Activated naive CD8-positive, alpha-beta T cell treated with anti-CD3 and anti-CD28 coated beads, Interleukin-2, amount 10 ng/mL, durations not matched to agents 7 days and 5 days (primary cell): ENCODE data around the gene RNF135. TPM values are rescaled to one million over a fixed set of nuclear protein-coding genes. Genes with fewer than 3 reads are reported as not detected.
"Not testable (repeated sequence)": the region's sequence is repeated elsewhere in the genome, so short reads cannot be mapped to it uniquely, and the experiment has no call there.

Experiments
- ATAC-seq: fragments of 150-1000 bp; cut with Tn5 transposase; one replicate; pipeline ENCODE4 v1.10.0; 2021; ENCODE audit warnings: low read depth, moderate library complexity
- POLR2A ChIA-PET: fragments of 350-600 bp; sonication (Branson Sonifier 250); formaldehyde crosslinking; loops from one replicate; lab custom pipeline; 2021; ENCODE audit warnings: antibody characterized with exemption; lab: Charles Lee
- DNase-seq: peaks from one replicate; pipeline ENCODE4 v3.0.0; 2021
- H3K27ac Mint-ChIP-seq: one replicate; pipeline ENCODE4 v1.8.0; 2022; ENCODE audit warnings: mild to moderate bottlenecking, mixed read lengths
- H3K27me3 Mint-ChIP-seq: one replicate; pipeline ENCODE4 v1.8.0; 2022; ENCODE audit warnings: mild to moderate bottlenecking, moderate library complexity, mixed read lengths
- H3K36me3 Mint-ChIP-seq: one replicate; pipeline ENCODE4 v1.8.0; 2021; ENCODE audit warnings: mild to moderate bottlenecking, mixed read lengths
- H3K4me1 Mint-ChIP-seq: one replicate; pipeline ENCODE4 v1.8.0; 2021; ENCODE audit warnings: mixed read lengths
- H3K4me3 Mint-ChIP-seq: one replicate; pipeline ENCODE4 v1.8.0; 2022; ENCODE audit warnings: mild to moderate bottlenecking, moderate library complexity, mixed read lengths
- H3K9me3 Mint-ChIP-seq: one replicate; pipeline ENCODE4 v1.8.0; 2021; ENCODE audit warnings: mixed read lengths
- total RNA-seq, 2 experiments: library from RNA; stranded (reverse); gene quantifications; one replicate each; pipeline ENCODE4 v1.2.3, GENCODE V29; 2021

The RNF135 gene
- total RNA-seq, 2 experiments from 2014 or later: 8.0 to 8.7 TPM

DNA sequence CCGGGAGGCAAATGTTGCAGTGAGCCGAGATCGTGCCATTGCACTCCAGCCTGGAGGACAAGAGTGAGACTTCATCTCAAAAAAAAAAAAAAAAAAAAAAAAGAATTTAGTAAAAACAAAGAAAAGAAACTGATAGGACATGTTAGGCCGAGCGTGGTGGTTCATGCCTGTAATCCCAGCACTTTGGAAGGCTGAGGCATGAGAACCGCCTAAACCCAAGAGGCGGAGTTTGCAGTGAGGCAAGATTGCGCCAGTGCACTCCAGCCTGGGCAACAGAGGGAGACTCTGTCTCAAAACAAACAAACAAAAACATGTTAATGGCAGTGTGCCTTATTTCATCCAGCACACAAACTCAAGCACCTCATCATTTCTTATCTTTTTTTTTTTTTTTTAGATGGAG, 6.5 kb upstream of the RNF135 start:
- peaks cover 12% of the 10 kb centered on the region for H3K4me1 Mint-ChIP-seq
- H3K4me3 Mint-ChIP-seq, H3K9me3 Mint-ChIP-seq, H3K27ac Mint-ChIP-seq, H3K36me3 Mint-ChIP-seq, ATAC-seq, H3K27me3 Mint-ChIP-seq, DNase-seq, POLR2A ChIA-PET: not testable (repeated sequence)

DNA sequence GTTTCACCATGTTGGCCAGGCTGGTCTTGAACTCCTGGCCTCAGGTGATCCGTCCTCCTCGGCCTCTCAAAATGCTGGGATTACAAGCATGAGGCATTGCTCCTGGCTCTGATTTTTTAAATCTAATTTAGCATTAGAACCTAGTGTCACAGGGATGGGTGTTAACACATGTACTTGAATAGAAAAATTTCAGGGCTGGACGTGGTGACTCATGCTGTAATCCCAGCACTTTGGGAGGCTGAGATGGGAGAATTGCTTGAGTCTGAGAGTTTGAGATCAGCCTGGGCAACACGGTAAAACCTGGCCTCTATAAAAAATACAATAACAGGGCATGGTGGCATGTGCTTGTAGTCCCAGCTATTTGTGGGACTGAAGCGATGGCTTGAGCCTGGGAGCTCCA, 6.0 kb upstream of the RNF135 start:
- Mint-ChIP-seq H3K27me3 (peaks cover 2% of the 10 kb centered on the region), H3K4me3 (no peak overlapping the region), H3K4me1 (peaks cover 15% of the 10 kb centered on the region), H3K36me3 (peaks cover 1% of the 10 kb centered on the region), H3K9me3 (no peaks in the 10 kb centered on the region), H3K27ac (no peak overlapping the region)
- DNase-seq (no peak), ATAC-seq (no peak)
- POLR2A ChIA-PET: no interaction called here

DNA sequence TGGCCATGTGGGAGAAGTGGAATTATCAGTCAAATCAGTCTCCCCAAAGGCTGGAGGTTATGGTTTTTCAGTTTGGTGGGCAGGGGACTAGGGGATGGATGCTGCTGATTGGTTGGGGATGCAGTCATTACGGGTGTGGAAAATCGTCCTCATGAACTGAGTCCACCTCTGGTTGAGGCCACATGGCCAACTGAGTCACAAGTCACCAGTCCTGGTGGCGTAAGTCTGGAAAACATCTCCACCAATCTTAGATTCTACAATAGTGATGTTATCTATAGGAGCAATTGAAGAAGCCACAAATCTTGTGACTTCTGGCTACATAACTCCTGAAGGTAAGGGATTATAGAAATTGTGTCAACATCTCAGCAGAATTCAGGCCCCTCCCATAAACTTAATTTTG, 5.2 kb upstream of the RNF135 start:
- no peaks in the 10 kb centered on the region for H3K9me3 Mint-ChIP-seq
- H3K27ac Mint-ChIP-seq: no peak overlapping the region
- peaks cover 1% of the 10 kb centered on the region for H3K36me3 Mint-ChIP-seq
- no peak overlapping the region for H3K4me3 Mint-ChIP-seq
- POLR2A ChIA-PET: no interaction called here
- H3K27me3 Mint-ChIP-seq: peaks cover 4% of the 10 kb centered on the region
- ATAC-seq (no peak), DNase-seq (no peak)
- peaks cover 23% of the 10 kb centered on the region for H3K4me1 Mint-ChIP-seq

DNA sequence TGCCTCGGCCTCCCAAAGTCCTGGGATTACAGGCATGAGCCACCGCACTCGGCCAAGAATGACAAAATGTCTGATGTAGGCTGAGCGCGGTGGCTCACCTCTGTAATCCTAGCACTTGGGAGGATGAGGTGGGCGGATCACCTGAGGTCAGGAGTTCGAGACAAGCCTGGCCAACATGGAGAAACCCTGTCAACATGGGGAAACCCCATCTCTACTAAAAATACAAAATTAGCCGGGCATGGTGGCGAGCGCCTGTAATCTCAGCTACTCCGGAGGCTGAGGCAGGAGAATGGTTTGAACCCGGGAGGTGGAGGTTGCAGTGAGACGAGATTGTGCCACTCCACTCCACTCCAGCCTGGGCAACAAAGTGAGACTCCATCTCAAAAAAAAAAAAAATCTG, 2.9 kb upstream of the RNF135 start:
- not testable (repeated sequence) for ATAC-seq, H3K27ac Mint-ChIP-seq, H3K4me3 Mint-ChIP-seq

DNA sequence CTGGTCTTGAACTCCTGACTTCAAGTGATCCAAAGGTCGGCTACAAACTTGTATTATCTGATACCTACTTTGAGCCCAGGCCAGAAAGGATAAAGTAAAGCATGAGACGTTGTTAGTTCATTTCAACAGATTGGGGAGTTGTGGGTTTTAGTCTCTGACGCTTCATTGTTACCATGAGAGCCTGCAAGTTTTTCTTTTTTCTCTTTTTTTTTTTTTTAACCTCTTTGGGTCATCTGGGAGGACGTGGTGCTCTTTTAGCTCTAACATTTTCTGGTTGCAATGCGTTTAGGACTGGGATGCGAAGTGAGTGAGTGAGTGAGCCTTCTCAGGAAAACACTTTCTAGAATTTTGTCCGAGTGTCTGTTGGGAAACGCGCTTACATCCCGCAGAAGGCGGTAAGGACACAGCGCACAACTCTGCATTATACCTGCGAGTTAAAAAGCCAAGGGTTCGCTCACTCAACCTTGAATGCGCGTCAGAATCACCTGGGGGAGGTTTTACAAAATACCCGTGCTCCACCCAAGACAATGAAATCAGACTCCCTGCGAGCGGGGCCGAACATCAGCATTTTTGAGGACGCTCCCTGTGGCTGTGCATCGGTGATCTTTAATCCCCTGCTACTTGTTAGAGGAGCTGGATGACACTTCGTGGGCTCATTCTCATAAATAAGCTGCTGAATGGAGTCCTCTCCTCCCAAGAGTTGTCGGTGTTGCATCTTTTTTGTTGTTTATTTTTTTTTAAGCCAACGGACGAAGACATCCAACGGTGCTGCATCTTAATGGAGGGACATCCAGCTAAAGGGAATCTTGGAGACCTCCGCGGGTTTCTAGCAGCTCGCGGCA, 629 bp upstream of the RNF135 start:
- peaks cover 4% of the 10 kb centered on the region for H3K27me3 Mint-ChIP-seq
- POLR2A ChIA-PET: interaction anchor here (0.6 to 1.8 kb wide), 3 partner anchors 38 to 162 kb away, joined by 5 to 9 read pairs (median 8); partner anchors contain the start of gene TEFM
- H3K36me3 Mint-ChIP-seq: peaks cover 19% of the 10 kb centered on the region
- DNase-seq (peak; percentile 48), ATAC-seq (no peak)
- H3K9me3 Mint-ChIP-seq: no peaks in the 10 kb centered on the region
- peak overlapping the region; percentile 99 for H3K4me3 Mint-ChIP-seq
- H3K27ac Mint-ChIP-seq: peak overlapping the region; percentile 98
- peaks cover 32% of the 10 kb centered on the region for H3K4me1 Mint-ChIP-seq

More for the DNA sequence above, 2.9 kb upstream of the RNF135 start:
- POLR2A ChIA-PET: interaction anchor here (0.7 kb wide), 1 partner anchor 26 kb away, joined by 3 read pairs; no protein-coding TSS in a partner anchor
- not testable (repeated sequence) for H3K9me3 Mint-ChIP-seq, DNase-seq, H3K27me3 Mint-ChIP-seq
- peaks cover 10% of the 10 kb centered on the region for H3K36me3 Mint-ChIP-seq
- H3K4me1 Mint-ChIP-seq: peaks cover 30% of the 10 kb centered on the region

DNA sequence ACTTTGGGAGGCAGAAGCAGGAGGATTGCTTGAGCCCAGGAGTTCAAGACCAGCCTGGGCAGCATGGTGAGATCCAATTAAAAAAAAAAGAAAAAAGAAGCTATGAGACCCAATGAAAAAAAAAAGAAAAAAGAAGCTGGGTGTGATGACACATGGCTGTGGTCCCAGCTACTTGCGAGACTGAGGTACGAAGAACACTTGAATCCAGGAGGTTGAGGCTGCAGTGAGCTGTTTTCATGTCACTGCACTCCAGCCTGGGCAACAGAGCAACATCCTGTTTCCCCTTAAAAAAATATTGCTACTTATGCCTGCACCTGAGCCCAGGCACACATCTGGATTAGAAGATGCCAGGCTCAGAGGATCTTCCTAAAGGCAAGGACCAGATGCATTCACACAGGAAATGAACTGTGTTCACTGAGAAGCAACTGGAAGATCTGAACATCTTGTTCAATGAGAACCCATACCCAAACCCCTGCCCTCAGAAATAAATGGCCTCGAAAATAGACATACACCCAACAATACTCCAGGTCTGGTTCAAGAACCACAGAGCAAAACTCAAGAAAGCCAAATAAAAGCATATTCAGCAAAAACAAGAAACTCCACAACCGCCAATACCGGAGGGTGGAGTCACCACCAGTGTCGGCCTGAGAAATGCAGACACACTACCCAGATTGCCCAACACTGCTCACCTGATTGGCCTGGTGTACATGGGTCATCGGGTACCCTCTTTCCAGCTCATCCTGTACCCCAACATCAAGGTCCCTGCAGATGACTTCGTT, 4.4 kb downstream of the RNF135 start:
- H3K4me3 Mint-ChIP-seq: no peak overlapping the region
- peaks cover 28% of the 10 kb centered on the region for H3K36me3 Mint-ChIP-seq
- DNase-seq (no peak), ATAC-seq (no peak)
- H3K9me3 Mint-ChIP-seq: no peaks in the 10 kb centered on the region
- POLR2A ChIA-PET: no interaction called here
- no peak overlapping the region for H3K27ac Mint-ChIP-seq
- H3K27me3 Mint-ChIP-seq: peaks cover 2% of the 10 kb centered on the region
- peaks cover 16% of the 10 kb centered on the region for H3K4me1 Mint-ChIP-seq

DNA sequence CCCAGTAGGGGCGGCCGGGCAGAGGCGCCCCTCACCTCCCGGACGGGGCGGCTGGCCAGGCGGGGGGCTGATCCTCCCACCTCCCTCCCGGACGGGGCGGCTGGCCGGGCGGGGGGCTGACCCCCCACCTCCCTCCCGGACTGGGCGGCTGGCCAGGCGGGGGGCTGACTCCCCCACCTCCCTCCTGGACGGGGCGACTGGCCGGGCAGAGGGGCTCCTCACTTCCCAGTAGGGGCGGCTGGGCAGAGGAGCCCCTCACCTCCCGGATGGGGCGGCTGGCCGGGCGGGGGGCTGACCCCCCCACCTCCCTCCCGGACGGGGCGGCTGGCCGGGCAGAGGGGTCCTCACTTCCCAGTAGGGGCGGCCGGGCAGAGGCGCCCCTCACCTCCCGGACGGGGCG, 9.1 kb downstream of the RNF135 start:
- ATAC-seq, DNase-seq, POLR2A ChIA-PET, H3K27ac Mint-ChIP-seq, H3K9me3 Mint-ChIP-seq, H3K4me1 Mint-ChIP-seq, H3K4me3 Mint-ChIP-seq, H3K27me3 Mint-ChIP-seq: not testable (repeated sequence)
- peaks cover 15% of the 10 kb centered on the region for H3K36me3 Mint-ChIP-seq

DNA sequence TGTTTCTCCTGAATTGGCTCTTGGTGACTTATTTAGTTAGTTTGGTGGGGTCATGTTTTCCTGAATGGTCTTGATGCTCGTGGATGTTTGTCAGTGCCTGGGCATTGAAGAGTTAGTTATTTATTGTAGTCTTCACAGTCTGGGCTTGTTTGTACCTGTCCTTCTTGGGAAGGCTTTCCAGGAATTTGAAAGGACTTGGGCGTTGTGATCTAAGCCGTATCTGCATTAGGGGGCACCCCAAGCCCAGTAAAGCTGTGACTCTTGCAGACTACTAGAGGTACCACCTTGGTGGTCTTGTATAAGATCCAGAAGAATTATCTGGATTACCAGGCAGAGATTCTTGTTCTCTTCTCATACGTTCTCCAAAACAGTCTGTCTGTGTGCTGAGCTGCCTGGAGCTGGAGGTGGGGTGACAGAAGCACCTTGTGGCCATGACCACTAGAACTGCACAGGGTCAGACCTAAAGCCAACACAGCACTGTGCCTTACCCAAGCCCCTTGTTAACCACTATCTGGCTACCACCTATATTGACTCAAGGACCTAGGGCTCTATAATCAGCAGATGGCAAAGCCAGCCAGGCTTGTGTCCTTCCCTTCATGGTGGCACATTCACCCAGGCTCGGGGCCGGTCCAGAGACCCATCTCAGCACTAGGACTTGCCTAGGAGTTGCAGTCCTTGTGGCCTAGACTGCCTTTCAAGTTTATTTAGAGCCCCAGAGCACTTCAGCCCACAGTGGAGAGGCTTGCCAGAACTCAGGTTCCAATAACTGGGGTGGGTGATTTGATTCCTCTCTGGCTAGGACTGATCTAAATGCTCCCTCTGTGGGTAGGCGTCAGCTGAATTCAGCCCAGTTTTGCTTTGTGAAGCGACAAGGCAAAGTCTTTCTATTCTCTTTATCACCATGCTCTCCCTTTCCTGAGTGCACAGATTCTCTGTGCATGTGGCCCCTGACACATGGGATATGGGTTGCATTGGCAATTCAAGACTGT, 11.0 kb downstream of the RNF135 start:
- H3K4me1 Mint-ChIP-seq: no peaks in the 10 kb centered on the region
- H3K27me3 Mint-ChIP-seq: peaks cover 1% of the 10 kb centered on the region
- peaks cover 3% of the 10 kb centered on the region for H3K36me3 Mint-ChIP-seq
- no peak overlapping the region for H3K4me3 Mint-ChIP-seq
- DNase-seq: no peak
- POLR2A ChIA-PET: interaction anchor here (0.5 kb wide), 1 partner anchor 58 kb away, joined by 6 read pairs; no protein-coding TSS in a partner anchor
- no peak overlapping the region for H3K27ac Mint-ChIP-seq
- H3K9me3 Mint-ChIP-seq: no peaks in the 10 kb centered on the region
- ATAC-seq: no peak

DNA sequence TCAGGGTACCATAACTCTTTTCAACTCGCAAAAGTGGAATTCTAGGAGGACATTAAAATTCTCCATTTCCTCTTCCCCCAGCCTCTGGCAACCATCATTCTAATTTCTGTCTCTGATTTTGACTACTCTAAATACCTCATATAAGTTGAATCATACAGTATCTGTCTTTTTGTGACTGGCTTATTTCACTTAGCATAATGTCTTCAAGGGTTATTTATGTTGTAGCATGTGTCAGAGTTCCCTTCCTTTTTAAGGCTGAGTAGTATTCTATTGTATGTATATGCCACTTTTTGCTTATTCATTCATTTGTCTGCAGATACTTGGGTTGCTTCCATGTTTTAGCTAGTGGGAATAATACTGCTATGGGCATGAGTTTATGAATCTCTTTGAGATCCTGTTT, 12.0 kb downstream of the RNF135 start:
- Mint-ChIP-seq H3K4me1 (no peaks in the 10 kb centered on the region), H3K4me3 (no peak overlapping the region), H3K27ac (no peak overlapping the region), H3K27me3 (no peaks in the 10 kb centered on the region), H3K36me3 (peaks cover 2% of the 10 kb centered on the region), H3K9me3 (no peaks in the 10 kb centered on the region)
- DNase-seq: no peak
- no peak for ATAC-seq
- POLR2A ChIA-PET: no interaction called here

DNA sequence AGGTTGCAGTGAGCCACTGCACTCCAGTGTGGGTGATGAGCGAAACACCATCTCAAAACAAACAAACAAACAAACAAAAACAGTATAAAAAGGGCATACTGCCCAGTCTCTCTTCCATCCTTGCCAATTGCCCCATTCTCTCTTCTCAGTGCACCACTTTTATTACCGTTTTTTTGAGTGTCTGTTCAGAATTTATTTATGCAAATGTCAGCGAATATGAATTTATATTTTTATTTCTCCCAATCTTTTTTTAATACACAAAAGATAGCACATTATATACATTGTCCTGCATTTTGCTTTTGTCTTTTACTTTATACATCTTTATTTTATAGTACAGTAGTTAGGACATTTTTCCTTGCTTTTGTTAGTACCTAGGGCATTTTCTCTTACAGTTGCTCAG, 19.6 kb downstream of the RNF135 start:
- DNase-seq (no peak), ATAC-seq (no peak)
- POLR2A ChIA-PET: no interaction called here
- H3K4me3 Mint-ChIP-seq: no peak overlapping the region
- H3K4me1 Mint-ChIP-seq: no peaks in the 10 kb centered on the region
- no peaks in the 10 kb centered on the region for H3K27me3 Mint-ChIP-seq
- no peak overlapping the region for H3K27ac Mint-ChIP-seq
- H3K9me3 Mint-ChIP-seq: no peaks in the 10 kb centered on the region
- no peaks in the 10 kb centered on the region for H3K36me3 Mint-ChIP-seq

DNA sequence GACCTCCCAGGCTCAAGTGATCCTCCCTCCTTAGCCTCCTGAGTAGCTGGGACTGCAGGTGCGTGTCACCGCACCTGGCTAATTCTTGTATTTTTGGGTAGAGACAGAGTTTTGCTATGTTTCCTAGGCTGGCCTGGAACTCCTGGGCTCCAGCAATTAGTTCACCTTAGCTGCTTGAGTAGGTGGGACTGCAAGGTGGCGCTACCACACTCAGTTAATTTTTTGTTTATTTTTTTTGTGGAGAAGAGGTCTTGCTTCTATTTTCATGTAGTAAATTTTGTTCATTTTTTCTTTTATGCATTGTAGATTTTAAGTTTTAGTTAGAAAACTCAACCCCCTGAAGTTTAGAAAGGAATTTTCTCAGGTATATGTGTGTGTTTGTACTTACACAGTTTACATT, 21.7 kb downstream of the RNF135 start:
- no peak overlapping the region for H3K27ac Mint-ChIP-seq
- H3K27me3 Mint-ChIP-seq: no peaks in the 10 kb centered on the region
- H3K36me3 Mint-ChIP-seq: peaks cover 8% of the 10 kb centered on the region
- H3K9me3 Mint-ChIP-seq: no peaks in the 10 kb centered on the region
- POLR2A ChIA-PET: no interaction called here
- ATAC-seq (no peak), DNase-seq (no peak)
- no peaks in the 10 kb centered on the region for H3K4me1 Mint-ChIP-seq
- no peak overlapping the region for H3K4me3 Mint-ChIP-seq

DNA sequence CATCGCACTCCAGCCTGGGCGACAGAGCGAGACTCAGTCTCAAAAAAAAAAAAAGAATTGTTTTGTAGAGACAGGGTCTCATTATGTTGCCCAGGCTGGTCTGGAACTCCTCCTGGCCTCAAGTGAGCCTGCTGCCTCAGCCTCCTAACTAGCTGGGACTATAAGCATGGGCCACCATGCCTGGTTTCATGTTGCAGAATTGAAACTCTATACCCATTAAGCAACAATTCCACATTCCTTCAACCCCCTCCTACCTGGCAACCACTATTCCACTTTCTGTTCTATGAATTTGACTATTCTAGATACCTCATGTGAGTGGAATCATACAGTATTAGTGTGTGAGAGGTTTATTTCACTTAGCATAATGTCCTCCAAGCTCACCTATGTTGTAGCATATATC, 24.5 kb downstream of the RNF135 start:
- Mint-ChIP-seq H3K4me1 (no peaks in the 10 kb centered on the region), H3K27me3 (no peaks in the 10 kb centered on the region), H3K27ac (no peak overlapping the region), H3K9me3 (no peaks in the 10 kb centered on the region), H3K4me3 (no peak overlapping the region), H3K36me3 (peaks cover 14% of the 10 kb centered on the region)
- ATAC-seq (no peak), DNase-seq (no peak)
- POLR2A ChIA-PET: no interaction called here

DNA sequence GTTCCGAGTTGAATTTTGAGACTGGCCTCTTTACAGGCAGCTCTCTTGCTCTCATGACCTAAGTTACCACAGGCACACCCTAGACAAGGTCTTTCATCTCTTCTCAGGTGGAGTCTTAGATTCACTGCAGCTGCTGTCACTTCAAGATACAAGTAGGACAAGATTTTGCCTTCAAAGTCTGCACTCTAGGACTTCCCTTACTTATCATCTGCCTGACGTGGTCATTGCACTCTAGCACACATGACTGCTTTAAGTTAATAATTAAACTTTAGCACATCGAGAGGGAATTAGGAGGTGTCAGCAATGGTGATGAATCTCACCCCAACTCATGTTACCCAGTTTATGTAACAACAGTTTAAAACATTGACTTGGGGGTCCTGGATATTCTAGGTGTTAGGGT, 25.6 kb downstream of the RNF135 start:
- POLR2A ChIA-PET: no interaction called here
- no peaks in the 10 kb centered on the region for H3K9me3 Mint-ChIP-seq
- ATAC-seq (no peak), DNase-seq (no peak)
- peaks cover 14% of the 10 kb centered on the region for H3K36me3 Mint-ChIP-seq
- no peak overlapping the region for H3K4me3 Mint-ChIP-seq
- no peaks in the 10 kb centered on the region for H3K27me3 Mint-ChIP-seq
- no peaks in the 10 kb centered on the region for H3K4me1 Mint-ChIP-seq
- no peak overlapping the region for H3K27ac Mint-ChIP-seq
